HFFc6 (cell line): ENCODE results near the gene ATP6AP1. TPM values are rescaled to one million over a fixed set of nuclear protein-coding genes. Genes with fewer than 3 reads are reported as not detected.

Source experiments
- DNase-seq: peaks from one replicate; pipeline ENCODE4 v3.0.0-alpha.2; 2018
- H3K27ac Mint-ChIP-seq: 2 replicates; pipeline ENCODE4 v1.8.0; 2020; ENCODE audit warnings: mild to moderate bottlenecking, mixed read lengths
- H3K27me3 Mint-ChIP-seq: 2 replicates; pipeline ENCODE4 v1.8.0; 2021; ENCODE audit warnings: mild to moderate bottlenecking, moderate library complexity, mixed read lengths; ENCODE audit not compliant: insufficient read depth
- H3K36me3 Mint-ChIP-seq: 2 replicates; pipeline ENCODE4 v1.8.0; 2021; ENCODE audit warnings: low read depth, mixed read lengths
- H3K4me1 Mint-ChIP-seq: 2 replicates; pipeline ENCODE4 v1.8.0; 2020; ENCODE audit warnings: low read depth, mixed read lengths
- H3K4me3 Mint-ChIP-seq: 2 replicates; pipeline ENCODE4 v1.8.0; 2020; ENCODE audit warnings: mild to moderate bottlenecking, moderate library complexity, mixed read lengths
- H3K9me3 Mint-ChIP-seq: 2 replicates; pipeline ENCODE4 v1.8.0; 2020; ENCODE audit warnings: mild to moderate bottlenecking, mixed read lengths
- total RNA-seq, 6 experiments: library from RNA; stranded (reverse); fragmentation: NEBNext Ultra II Directional; extraction: Animal tissue kit (Norgen Biotek cat#: 25700); gene quantifications; 2 replicates in 1 of 6; 3 replicates in 5 of 6; pipeline ENCODE4 v1.2.3, GENCODE V29; 2021
- TF ChIP-seq, protein P1 (sequence below): fragments of 200-600 bp; sonication (generic); IDR thresholded peaks from 2 replicates; pipeline ENCODE4 v1.5.0; 2021; ENCODE audit warnings: antibody characterized with exemption, mild to moderate bottlenecking

ATP6AP1 gene
- total RNA-seq, 6 experiments from 2014 or later: 107 to 154 (median 123) TPM

DNA sequence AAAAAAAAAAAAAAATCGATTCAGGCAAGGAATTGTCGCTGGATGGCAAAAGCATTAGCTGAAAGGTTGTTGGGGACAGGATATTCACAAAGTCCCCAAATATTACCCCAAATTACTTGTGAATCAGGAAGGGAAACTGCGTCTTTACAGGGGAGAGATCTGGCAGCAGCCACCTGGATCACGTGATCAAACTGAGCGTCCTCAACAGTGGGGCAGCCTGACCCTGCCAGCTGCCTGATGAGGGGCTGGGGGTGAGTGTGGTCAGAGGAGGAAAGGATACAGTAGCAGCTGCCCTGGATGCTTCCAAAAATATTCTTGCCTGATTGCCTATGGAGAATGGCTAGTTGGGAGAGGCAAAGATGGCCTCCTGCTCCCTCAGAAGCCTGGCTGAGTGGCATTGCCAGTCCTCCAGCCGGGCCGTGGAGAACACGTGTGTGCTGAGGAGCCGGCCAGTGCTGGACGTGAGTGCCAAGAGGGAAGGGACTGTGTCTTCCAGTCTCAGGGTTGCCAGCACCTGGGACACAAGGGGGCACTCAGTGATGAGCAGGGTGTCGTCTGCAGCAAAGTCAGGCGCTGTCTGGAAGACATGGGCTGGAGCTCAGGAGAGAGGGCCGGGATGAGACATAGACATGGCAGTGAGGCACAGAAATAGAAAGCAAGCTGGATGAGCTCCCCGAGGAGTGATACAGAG, 53.6 kb downstream of the ATP6AP1 start:
- Mint-ChIP-seq H3K4me3 (no peak overlapping the region), H3K4me1 (0 out of 2 replicates have a peak, but pooled peaks cover 6% of the 10 kb centered on the region), H3K27ac (no peak overlapping the region), H3K27me3 (no peaks in the 10 kb centered on the region), H3K36me3 (no peaks in the 10 kb centered on the region), H3K9me3 (no peaks in the 10 kb centered on the region)
- no peak for DNase-seq
- TF ChIP-seq, protein P1, sequence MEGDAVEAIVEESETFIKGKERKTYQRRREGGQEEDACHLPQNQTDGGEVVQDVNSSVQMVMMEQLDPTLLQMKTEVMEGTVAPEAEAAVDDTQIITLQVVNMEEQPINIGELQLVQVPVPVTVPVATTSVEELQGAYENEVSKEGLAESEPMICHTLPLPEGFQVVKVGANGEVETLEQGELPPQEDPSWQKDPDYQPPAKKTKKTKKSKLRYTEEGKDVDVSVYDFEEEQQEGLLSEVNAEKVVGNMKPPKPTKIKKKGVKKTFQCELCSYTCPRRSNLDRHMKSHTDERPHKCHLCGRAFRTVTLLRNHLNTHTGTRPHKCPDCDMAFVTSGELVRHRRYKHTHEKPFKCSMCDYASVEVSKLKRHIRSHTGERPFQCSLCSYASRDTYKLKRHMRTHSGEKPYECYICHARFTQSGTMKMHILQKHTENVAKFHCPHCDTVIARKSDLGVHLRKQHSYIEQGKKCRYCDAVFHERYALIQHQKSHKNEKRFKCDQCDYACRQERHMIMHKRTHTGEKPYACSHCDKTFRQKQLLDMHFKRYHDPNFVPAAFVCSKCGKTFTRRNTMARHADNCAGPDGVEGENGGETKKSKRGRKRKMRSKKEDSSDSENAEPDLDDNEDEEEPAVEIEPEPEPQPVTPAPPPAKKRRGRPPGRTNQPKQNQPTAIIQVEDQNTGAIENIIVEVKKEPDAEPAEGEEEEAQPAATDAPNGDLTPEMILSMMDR: no peak

- no peaks in the 10 kb centered on the region for H3K9me3 Mint-ChIP-seq
- no peak for DNase-seq
- no peaks in the 10 kb centered on the region; the same call in 1 of the 2 replicates for H3K36me3 Mint-ChIP-seq
- 0 out of 2 replicates have a peak, but pooled peaks cover 6% of the 10 kb centered on the region for H3K4me1 Mint-ChIP-seq
- TF ChIP-seq, protein P1: no peak
- no peak overlapping the region for H3K4me3 Mint-ChIP-seq
- no peaks in the 10 kb centered on the region for H3K27me3 Mint-ChIP-seq
- H3K27ac Mint-ChIP-seq: no peak overlapping the region
These were observed 54.3 kb downstream of the ATP6AP1 start for GRCh38 chrX:154482786-154483185.

GRCh38 chrX:154483325-154483724, 54.8 kb downstream of the ATP6AP1 start:
- H3K27me3 Mint-ChIP-seq: no peaks in the 10 kb centered on the region
- H3K4me1 Mint-ChIP-seq: 0 out of 2 replicates have a peak, but pooled peaks cover 6% of the 10 kb centered on the region
- H3K9me3 Mint-ChIP-seq: no peaks in the 10 kb centered on the region
- TF ChIP-seq, protein P1: no peak
- H3K27ac Mint-ChIP-seq: no peak overlapping the region
- H3K4me3 Mint-ChIP-seq: no peak overlapping the region
- DNase-seq: no peak
- no peaks in the 10 kb centered on the region; the same call in 1 of the 2 replicates for H3K36me3 Mint-ChIP-seq

GRCh38 chrX:154484255-154485149, 56.0 kb downstream of the ATP6AP1 start:
- H3K9me3 Mint-ChIP-seq: no peaks in the 10 kb centered on the region
- H3K36me3 Mint-ChIP-seq: no peaks in the 10 kb centered on the region; the same call in 1 of the 2 replicates
- peak; percentile 24 for DNase-seq
- H3K27me3 Mint-ChIP-seq: no peaks in the 10 kb centered on the region
- TF ChIP-seq, protein P1: no peak
- peak overlapping the region; percentile 72; the same call in 1 of the 2 replicates for H3K4me3 Mint-ChIP-seq
- peaks cover 7% of the 10 kb centered on the region for H3K4me1 Mint-ChIP-seq
- H3K27ac Mint-ChIP-seq: peak overlapping the region; percentile 46

DNA sequence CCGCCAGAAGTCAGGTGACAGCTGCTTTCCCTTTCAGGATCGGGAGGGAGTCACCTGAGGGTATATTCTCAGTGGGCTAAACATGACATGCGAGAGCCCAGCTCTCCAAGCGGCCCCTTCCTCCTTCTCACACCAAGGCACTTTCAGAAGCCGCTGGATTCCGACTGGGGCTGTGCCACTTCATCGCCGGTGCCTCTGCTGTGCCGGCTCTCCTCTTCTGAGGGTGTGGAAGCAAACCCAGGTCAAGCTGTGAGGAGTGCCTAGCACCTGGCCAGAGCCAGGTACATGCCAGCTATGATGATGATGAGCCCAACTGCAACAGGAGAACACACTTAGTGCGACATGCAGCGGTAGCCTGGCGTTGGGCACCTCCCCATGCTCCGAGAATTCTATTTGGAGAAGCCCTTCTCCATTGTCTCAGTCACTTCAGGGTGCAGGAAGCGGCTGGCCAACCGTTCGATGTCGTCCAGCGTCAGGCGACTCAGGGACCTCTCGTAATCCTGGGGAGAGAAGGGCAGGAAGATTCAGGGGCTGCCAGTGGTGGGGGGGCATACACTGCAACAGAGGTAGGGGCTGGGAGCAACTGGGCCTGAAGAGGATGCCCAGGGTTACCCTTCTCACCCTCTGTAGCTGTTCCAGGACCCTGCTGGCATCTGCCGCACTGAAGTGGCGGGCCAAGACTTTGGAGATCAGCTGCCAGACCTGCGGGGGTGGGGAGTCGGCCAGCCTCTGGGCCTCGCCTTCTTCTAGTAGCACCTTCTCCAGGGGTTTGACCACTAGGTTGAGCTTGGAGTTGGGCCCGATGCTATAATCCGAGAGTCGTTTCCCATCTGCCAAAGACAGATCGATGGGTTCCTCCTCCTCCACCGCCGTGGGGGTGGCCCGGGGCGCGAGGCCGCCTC, 56.9 kb downstream of the ATP6AP1 start:
- Mint-ChIP-seq H3K27ac (peak overlapping the region; percentile 33; the same call in 1 of the 2 replicates), H3K4me1 (peaks cover 12% of the 10 kb centered on the region), H3K27me3 (no peaks in the 10 kb centered on the region), H3K4me3 (peak overlapping the region; percentile 72), H3K9me3 (no peaks in the 10 kb centered on the region), H3K36me3 (no peaks in the 10 kb centered on the region; the same call in 1 of the 2 replicates)
- no peak for DNase-seq
- TF ChIP-seq, protein P1: no peak
